ENCODE results near the gene EP400.

DNA sequence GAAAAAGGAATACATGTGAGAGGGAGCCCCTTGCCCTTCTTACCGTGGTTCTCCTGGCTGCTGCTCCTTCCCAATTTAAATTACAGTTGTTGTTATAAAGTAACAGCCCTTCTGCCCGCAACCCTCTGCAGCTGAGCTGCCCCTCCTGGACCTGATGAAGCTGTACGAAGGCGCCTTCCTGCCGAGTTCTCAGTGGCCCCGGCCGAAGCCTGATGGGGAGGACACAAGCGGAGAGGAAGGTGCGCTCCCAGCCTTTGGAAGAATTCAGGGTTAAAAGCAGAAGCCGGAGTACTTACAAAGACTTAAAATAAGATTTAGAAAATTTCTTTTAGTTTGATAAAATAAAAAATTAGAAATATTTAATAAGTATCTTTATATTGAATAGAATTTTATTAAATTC lies 55.2 kb downstream of the EP400 start:
- TF ChIP-seq, protein P1, sequence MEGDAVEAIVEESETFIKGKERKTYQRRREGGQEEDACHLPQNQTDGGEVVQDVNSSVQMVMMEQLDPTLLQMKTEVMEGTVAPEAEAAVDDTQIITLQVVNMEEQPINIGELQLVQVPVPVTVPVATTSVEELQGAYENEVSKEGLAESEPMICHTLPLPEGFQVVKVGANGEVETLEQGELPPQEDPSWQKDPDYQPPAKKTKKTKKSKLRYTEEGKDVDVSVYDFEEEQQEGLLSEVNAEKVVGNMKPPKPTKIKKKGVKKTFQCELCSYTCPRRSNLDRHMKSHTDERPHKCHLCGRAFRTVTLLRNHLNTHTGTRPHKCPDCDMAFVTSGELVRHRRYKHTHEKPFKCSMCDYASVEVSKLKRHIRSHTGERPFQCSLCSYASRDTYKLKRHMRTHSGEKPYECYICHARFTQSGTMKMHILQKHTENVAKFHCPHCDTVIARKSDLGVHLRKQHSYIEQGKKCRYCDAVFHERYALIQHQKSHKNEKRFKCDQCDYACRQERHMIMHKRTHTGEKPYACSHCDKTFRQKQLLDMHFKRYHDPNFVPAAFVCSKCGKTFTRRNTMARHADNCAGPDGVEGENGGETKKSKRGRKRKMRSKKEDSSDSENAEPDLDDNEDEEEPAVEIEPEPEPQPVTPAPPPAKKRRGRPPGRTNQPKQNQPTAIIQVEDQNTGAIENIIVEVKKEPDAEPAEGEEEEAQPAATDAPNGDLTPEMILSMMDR (IDR thresholded peaks at IDR 0.05): no peak
- no peak for TF ChIP-seq POLR2A (IDR thresholded peaks at IDR 0.05)
